IMR-90 (cell line): ENCODE measurements around the gene TRIP6. TPM values are rescaled to one million over a fixed set of nuclear protein-coding genes. Genes with fewer than 3 reads are reported as not detected.

Experiments used
- ATAC-seq: fragments of 200-7000 bp; cut with Tn5 transposase; 2 replicates; pipeline ENCODE4 v1.9.1; 2020; ENCODE audit warnings: low read depth, mild to moderate bottlenecking, moderate library complexity
- BruUV-seq: library from RNA; stranded (reverse); fragments of 400-500 nt; replicated peaks from 2 replicates; lab custom pipeline; 2021; lab: Mats Ljungman, UMichigan
- CTCF ChIA-PET: fragments of 300-600 bp; formaldehyde crosslinking; extraction: SDS; loops from one replicate; lab custom pipeline; 2021; ENCODE audit warnings: antibody characterized with exemption; lab: Yijun Ruan, JAX
- POLR2A ChIA-PET: fragments of 300-600 bp; sonication (Branson Sonifier 250); formaldehyde crosslinking; loops from one replicate; lab custom pipeline; 2022; ENCODE audit warnings: antibody characterized with exemption; ENCODE audit not compliant: unreplicated experiment; lab: Charles Lee
- DNase-seq: peaks from one replicate; pipeline ENCODE4 v3.0.0; 2013
- H2AFZ ChIP-seq: replicated peaks from 2 replicates; pipeline ENCODE3; 2013; ENCODE audit warnings: low read length, mild to moderate bottlenecking; ENCODE audit not compliant: poor library complexity
- H2AK5ac ChIP-seq: 2 replicates; pipeline ENCODE4 v1.6.1; 2013; ENCODE audit warnings: low read depth, low read length, inconsistent platforms
- H2AK9ac ChIP-seq: replicated peaks from 2 replicates; pipeline ENCODE3; 2013; ENCODE audit warnings: mild to moderate bottlenecking, low read depth, low read length, moderate library complexity; ENCODE audit not compliant: poor library complexity
- H2BK120ac ChIP-seq: 2 replicates; pipeline ENCODE4 v1.6.1; 2013; ENCODE audit warnings: low read depth, low read length, inconsistent platforms
- H2BK15ac ChIP-seq: 3 replicates; pipeline ENCODE4 v1.6.1; 2013; ENCODE audit warnings: low read depth, low read length, inconsistent platforms
- H2BK20ac ChIP-seq: 2 replicates; pipeline ENCODE4 v1.6.1; 2013; ENCODE audit warnings: low read depth, mild to moderate bottlenecking, inconsistent platforms, low read length, moderate library complexity
- H2BK5ac ChIP-seq: 2 replicates; pipeline ENCODE4 v1.6.1; 2013; ENCODE audit warnings: mild to moderate bottlenecking, low read depth, low read length, inconsistent platforms; ENCODE audit not compliant: poor library complexity, severe bottlenecking
- H3K14ac ChIP-seq: replicated peaks from 2 replicates; pipeline ENCODE4 v1.6.1; 2013; ENCODE audit warnings: low read depth, low read length, inconsistent platforms
- H3K18ac ChIP-seq: 2 replicates; pipeline ENCODE4 v1.6.1; 2013; ENCODE audit warnings: low read depth, low read length, control low read depth
- H3K23ac ChIP-seq: 2 replicates; pipeline ENCODE4 v1.6.1; 2013; ENCODE audit warnings: low read depth, low read length, inconsistent platforms
- H3K27ac ChIP-seq: 2 replicates; pipeline ENCODE4 v1.5.1; 2013; ENCODE audit warnings: mild to moderate bottlenecking, control low read depth, low read length; ENCODE audit not compliant: insufficient read depth
- H3K27me3 ChIP-seq: 2 replicates; pipeline ENCODE4 v1.6.1; 2013; ENCODE audit warnings: low read length; ENCODE audit not compliant: control insufficient read depth, insufficient read depth
- H3K36me3 ChIP-seq: 2 replicates; pipeline ENCODE4 v1.6.1; 2013; ENCODE audit warnings: low read length, mixed read lengths; ENCODE audit not compliant: control insufficient read depth, insufficient read depth
- H3K4ac ChIP-seq: 2 replicates; pipeline ENCODE4 v1.6.1; 2013; ENCODE audit warnings: low read depth, low read length, inconsistent platforms
- H3K4me1 ChIP-seq: 2 replicates; pipeline ENCODE4 v1.6.1; 2013; ENCODE audit warnings: low read length, mixed read lengths; ENCODE audit not compliant: control insufficient read depth, insufficient read depth
- H3K4me2 ChIP-seq: 2 replicates; pipeline ENCODE4 v1.6.1; 2013; ENCODE audit warnings: low read depth, mild to moderate bottlenecking, control low read depth, low read length, moderate library complexity
- H3K4me3 ChIP-seq: 2 replicates; pipeline ENCODE4 v1.5.1; 2013; ENCODE audit warnings: low read depth, mild to moderate bottlenecking, control low read depth, low read length, moderate library complexity; ENCODE audit not compliant: insufficient read depth
- H3K56ac ChIP-seq: 2 replicates; pipeline ENCODE4 v1.6.1; 2013; ENCODE audit warnings: low read length, inconsistent platforms; ENCODE audit not compliant: insufficient read depth; ENCODE audit errors: extremely low read depth
- H3K79me1 ChIP-seq, 2 experiments: 2 replicates each; pipeline ENCODE4 v1.6.1; 2013; ENCODE audit warnings: low read length in 2 of 2, inconsistent platforms in 1 of 2, low read depth in 1 of 2
- H3K9ac ChIP-seq: 2 replicates; pipeline ENCODE4 v1.6.1; 2013; ENCODE audit warnings: low read depth, low read length, control low read depth
- H3K9me1 ChIP-seq: 2 replicates; pipeline ENCODE4 v1.6.1; 2013; ENCODE audit warnings: low read length, inconsistent platforms; ENCODE audit not compliant: insufficient read depth
- H3K9me3 ChIP-seq: 2 replicates; pipeline ENCODE4 v1.6.1; 2013; ENCODE audit warnings: low read length; ENCODE audit not compliant: control insufficient read depth, insufficient read depth
- H4K20me1 ChIP-seq: 2 replicates; pipeline ENCODE4 v1.6.1; 2013; ENCODE audit warnings: low read length, inconsistent platforms; ENCODE audit not compliant: insufficient read depth
- H4K5ac ChIP-seq: 2 replicates; pipeline ENCODE4 v1.6.1; 2013; ENCODE audit warnings: mild to moderate bottlenecking, low read depth, low read length, control low read depth
- H4K8ac ChIP-seq, 2 experiments: 2 replicates each; pipeline ENCODE4 v1.6.1; 2013; ENCODE audit warnings: low read depth in 2 of 2, low read length in 2 of 2, control low read depth in 1 of 2, inconsistent platforms in 1 of 2
- H4K91ac ChIP-seq: 2 replicates; pipeline ENCODE4 v1.6.1; 2013; ENCODE audit warnings: low read depth, low read length, inconsistent platforms; ENCODE audit not compliant: insufficient read depth
- CEBPB ChIP-seq: IDR thresholded peaks from 2 replicates; pipeline ENCODE4 v1.6.1; 2012; ENCODE audit warnings: low read depth, low read length, improper control_type of control experiment
- FOS ChIP-seq: fragments of 150-350 bp; IDR thresholded peaks from 2 replicates; pipeline ENCODE4 v1.6.1; 2016; ENCODE audit warnings: low read depth, low read length
- MAFK ChIP-seq: IDR thresholded peaks from 2 replicates; pipeline ENCODE4 v1.6.1; 2012; ENCODE audit warnings: low read depth, low read length, improper control_type of control experiment
- MAZ ChIP-seq: IDR thresholded peaks from 2 replicates; pipeline ENCODE4 v1.6.1; 2012; ENCODE audit warnings: low read depth, mild to moderate bottlenecking, low read length, improper control_type of control experiment, moderate library complexity, borderline replicate concordance
- MXI1 ChIP-seq: IDR thresholded peaks from 2 replicates; pipeline ENCODE4 v1.6.1; 2012; ENCODE audit warnings: low read depth, mild to moderate bottlenecking, low read length, moderate library complexity, borderline replicate concordance
- POLR2A ChIP-seq: IDR thresholded peaks from 2 replicates; pipeline ENCODE4 v1.6.1; 2012; ENCODE audit warnings: mild to moderate bottlenecking, low read depth, low read length
- RAD21 ChIP-seq: IDR thresholded peaks from 2 replicates; pipeline ENCODE4 v1.6.1; 2012; ENCODE audit warnings: low read length, improper control_type of control experiment
- RCOR1 ChIP-seq: IDR thresholded peaks from 2 replicates; pipeline ENCODE4 v1.6.1; 2012; ENCODE audit warnings: mild to moderate bottlenecking, low read length, improper control_type of control experiment; ENCODE audit not compliant: insufficient replicate concordance
- RFX5 ChIP-seq: IDR thresholded peaks from 2 replicates; pipeline ENCODE4 v1.8.0; 2012; ENCODE audit warnings: low read depth, mild to moderate bottlenecking, low read length, moderate library complexity
- SMC3 ChIP-seq: fragments of 150-350 bp; IDR thresholded peaks from 2 replicates; pipeline ENCODE4 v1.6.1; 2016; ENCODE audit warnings: low read depth, mild to moderate bottlenecking, antibody characterized with exemption, low read length, moderate library complexity
- WGBS, 2 experiments: methylation state at CpG; one replicate each; pipeline versions ENCODE4 v1.1.5 to v1.1.7; 2013; ENCODE audit warnings: missing lambda C conversion rate in 2 of 2; ENCODE audit not compliant: insufficient read length in 1 of 2; ENCODE audit errors: extremely low coverage in 2 of 2; 5-methylcytosine and 5-hydroxymethylcytosine counted together
- dilution Hi-C: fragments of 300-500 bp; cut with HindIII; formaldehyde crosslinking; loops from one replicate; pipeline ENCODE4 v1.14.3; 2018; ENCODE audit warnings: low sequenced_read_pairs; ENCODE audit not compliant: unreplicated experiment
- in situ Hi-C: fragments of 300-500 bp; cut with MboI; formaldehyde crosslinking; loops from 3 replicates; pipeline ENCODE4 v1.14.3; 2019; ENCODE audit warnings: low sequenced_read_pairs, inconsistent platforms, mixed read lengths
- intact Hi-C: fragments of 100-400 bp; cut with micrococcal nuclease; formaldehyde crosslinking; loops from 2 replicates; pipeline ENCODE4 v1.10.0; 2022
- polyA plus RNA-seq, 3 experiments: library from polyadenylated mRNA; depleted of rRNA; stranded (reverse); fragments of >200 nt; gene quantifications; 2 replicates each; pipeline ENCODE4 v1.2.3, GENCODE V29; 2012; ENCODE audit warnings: low replicate concordance in 1 of 3
- total RNA-seq: library from RNA; depleted of rRNA; stranded (reverse); fragments of >200 nt; gene quantifications from 2 replicates; pipeline ENCODE4 v1.2.3, GENCODE V29; 2012
- TF ChIP-seq, protein P1 (sequence below): fragments of 150-350 bp; IDR thresholded peaks from 2 replicates; pipeline ENCODE4 v1.6.1; 2016; ENCODE audit warnings: low read depth, mild to moderate bottlenecking, low read length, moderate library complexity, borderline replicate concordance
- TF ChIP-seq, protein P2 (sequence below): fragments of 150-350 bp; IDR thresholded peaks from 2 replicates; pipeline ENCODE4 v1.6.1; 2017; ENCODE audit warnings: mild to moderate bottlenecking, antibody characterized with exemption, low read length, low read depth

TRIP6 gene
- total and polyA plus RNA-seq, 2 of the 4 experiments (the other 2 are of a cell fraction): 36.4 to 72.3 TPM

DNA sequence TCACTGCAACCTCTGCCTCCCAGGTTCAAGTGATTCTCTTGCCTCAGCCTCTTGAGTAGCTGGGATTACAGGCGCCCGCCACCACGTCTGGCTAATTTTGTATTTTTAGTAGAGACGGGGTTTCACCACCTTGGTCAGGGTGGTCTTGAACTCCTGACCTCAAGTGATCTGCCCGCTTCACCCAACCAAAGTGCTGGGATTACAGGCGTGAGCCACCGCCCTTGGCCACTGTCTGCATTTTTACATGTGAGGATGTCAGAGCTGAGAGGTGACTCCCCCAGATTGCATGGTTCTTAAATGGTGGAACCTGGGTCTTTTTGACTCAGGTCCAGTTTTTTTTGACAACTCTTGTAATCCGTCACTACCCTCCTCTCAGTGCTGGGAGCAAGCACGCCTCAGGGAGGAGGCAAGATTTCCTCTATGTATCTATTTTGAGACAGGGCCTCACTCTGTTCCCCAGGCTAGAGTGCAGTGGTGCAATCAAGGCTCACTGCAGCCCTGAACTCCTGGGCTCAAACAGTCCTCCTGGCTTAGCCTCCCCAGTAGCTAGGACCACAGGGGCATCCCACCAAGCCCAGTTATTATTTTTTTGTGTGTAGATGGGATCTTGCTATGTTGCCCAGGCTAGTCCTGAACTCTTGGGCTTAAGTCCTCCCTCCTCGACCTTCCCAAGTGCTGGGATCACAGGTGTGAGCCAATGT, 6.6 kb downstream of the TRIP6 start:
- Histone ChIP-seq H2BK120ac (no peak overlapping the region), H3K14ac (no peak overlapping the region), H3K4ac (peak overlapping the region; percentile 93), H4K5ac (peak overlapping the region; percentile 97), H3K9me1 (peaks cover 5% of the 10 kb centered on the region; the same call in 1 of the 2 replicates), H3K27me3 (no peaks in the 10 kb centered on the region), H3K9ac (no peak overlapping the region), H4K20me1 (peaks cover 31% of the 10 kb centered on the region), H2BK5ac (peak overlapping the region; percentile 96), H3K4me1 (peaks cover 11% of the 10 kb centered on the region), H2AK9ac (peak overlapping the region; percentile 95), H4K91ac (no peak overlapping the region), H2AK5ac (peak overlapping the region; percentile 99), H3K9me3 (no peaks in the 10 kb centered on the region), H3K23ac (peak overlapping the region; percentile 9; the same call in 1 of the 2 replicates), H2BK15ac (no peak overlapping the region), H2BK20ac (no peak overlapping the region), H3K36me3 (peaks cover 44% of the 10 kb centered on the region), H3K27ac (peak overlapping the region; percentile 99), H3K18ac (no peak overlapping the region), H3K56ac (no peak overlapping the region), H3K79me1 (peaks cover 11 to 48% of the 10 kb centered on the region in 2 experiments), H4K8ac (peak overlapping the region; percentile 97 to 99), H2AFZ (no peak overlapping the region), H3K4me3 (no peak overlapping the region), H3K4me2 (peak overlapping the region; percentile 87; the same call in 1 of the 2 replicates)
- ChIA-PET CTCF (no interaction called here), POLR2A (no interaction called here)
- 100% methylated on average over 1 of the region's 10 CpGs; no CpG with 5 or more reads in 1 of the 2 experiments for WGBS, 2 experiments
- no peak for ATAC-seq
- no TSS peak for BruUV-seq
- intact Hi-C loops: no loop called here
- dilution Hi-C loops: no loop called here
- in situ Hi-C loops: loop anchor here (25.0 kb wide), 2 partner anchors 286 to 411 kb away; partner anchors contain the start of genes FBXO24, LRCH4 and SPACDR
- no peak for DNase-seq
- TF ChIP-seq RAD21 (no peak), MAFK (no peak), RFX5 (no peak), RCOR1 (no peak), MXI1 (no peak), FOS (no peak), POLR2A (no peak), MAZ (no peak), CEBPB (no peak), SMC3 (no peak)
- TF ChIP-seq, protein P1, sequence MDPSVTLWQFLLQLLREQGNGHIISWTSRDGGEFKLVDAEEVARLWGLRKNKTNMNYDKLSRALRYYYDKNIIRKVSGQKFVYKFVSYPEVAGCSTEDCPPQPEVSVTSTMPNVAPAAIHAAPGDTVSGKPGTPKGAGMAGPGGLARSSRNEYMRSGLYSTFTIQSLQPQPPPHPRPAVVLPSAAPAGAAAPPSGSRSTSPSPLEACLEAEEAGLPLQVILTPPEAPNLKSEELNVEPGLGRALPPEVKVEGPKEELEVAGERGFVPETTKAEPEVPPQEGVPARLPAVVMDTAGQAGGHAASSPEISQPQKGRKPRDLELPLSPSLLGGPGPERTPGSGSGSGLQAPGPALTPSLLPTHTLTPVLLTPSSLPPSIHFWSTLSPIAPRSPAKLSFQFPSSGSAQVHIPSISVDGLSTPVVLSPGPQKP: no peak
- TF ChIP-seq, protein P2, sequence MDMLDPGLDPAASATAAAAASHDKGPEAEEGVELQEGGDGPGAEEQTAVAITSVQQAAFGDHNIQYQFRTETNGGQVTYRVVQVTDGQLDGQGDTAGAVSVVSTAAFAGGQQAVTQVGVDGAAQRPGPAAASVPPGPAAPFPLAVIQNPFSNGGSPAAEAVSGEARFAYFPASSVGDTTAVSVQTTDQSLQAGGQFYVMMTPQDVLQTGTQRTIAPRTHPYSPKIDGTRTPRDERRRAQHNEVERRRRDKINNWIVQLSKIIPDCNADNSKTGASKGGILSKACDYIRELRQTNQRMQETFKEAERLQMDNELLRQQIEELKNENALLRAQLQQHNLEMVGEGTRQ: no peak
